ENCODE data around the gene C3orf38.
"Not testable (repeated sequence)": the region's sequence is repeated elsewhere in the genome, so short reads cannot be mapped to it uniquely, and the experiment has no call there.

C3orf38 gene

GRCh38 chr3:88149509-88150362, at the start of gene C3orf38:
Gene C3orf38, plus strand, starts transcription at chr3:88149959. Its CDS starts 94 bp downstream, at chr3:88150053.
- DNase-seq (ENCODE audit: low spot score) = peak; percentile 72

GRCh38 chr3:88101142-88101541, 48.6 kb upstream of the C3orf38 start:
- no peak for DNase-seq (ENCODE audit: low spot score)

DNA sequence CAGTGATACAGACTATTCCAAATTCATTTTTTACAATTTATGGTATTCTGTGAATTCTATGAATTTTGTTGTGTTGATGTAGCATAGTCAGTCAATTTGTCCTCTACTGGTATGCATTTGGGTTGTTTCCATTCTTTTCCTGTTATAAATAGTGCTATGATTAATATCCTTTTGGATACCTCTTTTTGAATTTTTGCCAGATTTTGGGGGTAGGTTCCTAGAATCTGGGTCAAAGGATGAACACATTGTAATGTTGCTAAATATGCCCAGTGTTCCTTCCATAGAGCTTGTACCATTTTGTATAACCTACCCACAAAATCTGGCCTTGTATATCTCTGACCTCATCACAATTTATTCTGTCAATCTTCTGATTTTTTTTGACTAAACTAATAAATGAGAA, 44.4 kb upstream of the C3orf38 start:
- DNase-seq (ENCODE audit: low spot score) = no peak

DNA sequence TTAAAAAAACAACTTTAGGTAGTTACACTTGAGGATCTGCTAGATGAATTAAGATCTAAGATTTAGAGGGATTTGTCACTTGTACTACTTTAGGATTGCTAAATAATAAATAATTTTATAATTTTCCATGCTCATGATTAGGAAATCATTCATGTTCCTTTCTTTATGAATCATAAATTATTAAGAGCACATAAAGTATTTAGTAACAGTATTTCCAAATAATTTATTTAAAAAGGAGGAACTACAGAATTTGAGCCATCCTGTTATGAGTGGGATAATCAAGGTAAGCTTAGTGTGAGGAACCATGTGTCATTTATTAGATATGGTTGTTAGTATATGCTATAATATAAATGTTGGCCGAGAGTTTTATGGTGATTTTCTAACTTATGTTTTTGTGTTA, 37.5 kb upstream of the C3orf38 start:
- no peak for DNase-seq (ENCODE audit: low spot score)

- peak; percentile 73 for DNase-seq (ENCODE audit: low spot score)
These were observed 36.2 kb upstream of the C3orf38 start for GRCh38 chr3:88113311-88114162.

DNA sequence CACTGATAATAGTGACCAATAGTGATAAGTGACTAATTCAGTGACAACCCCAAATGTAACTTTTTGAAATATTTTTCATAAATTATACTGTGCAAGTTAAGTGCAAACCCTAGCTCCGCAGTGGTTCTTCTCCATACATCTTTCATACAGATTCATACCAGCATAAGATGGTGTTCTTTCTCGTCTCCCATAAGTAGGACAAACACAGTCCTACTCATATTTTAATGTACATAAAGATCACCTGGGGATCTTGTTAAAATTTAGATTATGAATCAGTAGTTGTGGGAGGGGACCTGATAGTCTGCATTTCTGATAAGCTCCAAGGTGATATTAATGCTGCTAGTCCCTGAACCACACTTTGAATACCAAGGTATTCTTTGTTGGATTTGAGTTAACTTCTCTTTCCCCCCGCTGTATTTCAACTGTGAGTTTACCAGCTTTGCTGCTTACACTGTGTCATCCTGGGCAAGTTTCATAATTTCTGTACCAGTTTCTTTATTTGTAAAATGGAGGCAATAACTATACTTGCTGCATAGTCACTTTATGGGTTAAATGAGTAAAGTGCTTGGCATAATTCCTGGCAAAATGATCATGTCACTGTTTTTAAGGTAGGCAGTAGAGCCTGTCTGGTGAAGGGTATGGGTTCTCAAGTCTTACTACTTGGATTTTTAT, 34.7 kb upstream of the C3orf38 start:
- DNase-seq (ENCODE audit: low spot score) = no peak

- no peak for DNase-seq (ENCODE audit: low spot score)
These were observed 32.1 kb upstream of the C3orf38 start for GRCh38 chr3:88117683-88118082.

DNA sequence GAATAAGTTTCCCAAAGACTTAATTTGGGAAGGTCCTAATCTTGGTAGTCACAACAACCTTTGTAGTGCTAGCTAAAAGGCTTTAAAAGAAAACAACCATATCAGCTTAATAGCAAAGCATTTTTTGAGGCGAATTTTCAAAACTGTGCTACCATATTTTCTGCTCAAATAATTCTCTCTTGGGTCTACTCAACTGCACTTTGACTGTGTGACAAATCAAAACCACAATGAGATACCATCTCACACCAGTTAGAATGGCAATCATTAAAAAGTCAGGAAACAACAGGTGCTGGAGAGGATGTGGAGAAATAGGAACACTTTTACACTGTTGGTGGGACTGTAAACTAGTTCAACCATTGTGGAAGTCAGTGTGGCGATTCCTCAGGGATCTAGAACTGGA, 31.2 kb upstream of the C3orf38 start:
- DNase-seq (ENCODE audit: low spot score) = not testable (repeated sequence)

GRCh38 chr3:88123526-88123925, 26.2 kb upstream of the C3orf38 start:
- no peak for DNase-seq (ENCODE audit: low spot score)

- no peak for DNase-seq (ENCODE audit: low spot score)
These were observed 18.1 kb upstream of the C3orf38 start for GRCh38 chr3:88131695-88132094.

- no peak for DNase-seq (ENCODE audit: low spot score)
These were observed 16.9 kb upstream of the C3orf38 start for GRCh38 chr3:88132894-88133293.

DNA sequence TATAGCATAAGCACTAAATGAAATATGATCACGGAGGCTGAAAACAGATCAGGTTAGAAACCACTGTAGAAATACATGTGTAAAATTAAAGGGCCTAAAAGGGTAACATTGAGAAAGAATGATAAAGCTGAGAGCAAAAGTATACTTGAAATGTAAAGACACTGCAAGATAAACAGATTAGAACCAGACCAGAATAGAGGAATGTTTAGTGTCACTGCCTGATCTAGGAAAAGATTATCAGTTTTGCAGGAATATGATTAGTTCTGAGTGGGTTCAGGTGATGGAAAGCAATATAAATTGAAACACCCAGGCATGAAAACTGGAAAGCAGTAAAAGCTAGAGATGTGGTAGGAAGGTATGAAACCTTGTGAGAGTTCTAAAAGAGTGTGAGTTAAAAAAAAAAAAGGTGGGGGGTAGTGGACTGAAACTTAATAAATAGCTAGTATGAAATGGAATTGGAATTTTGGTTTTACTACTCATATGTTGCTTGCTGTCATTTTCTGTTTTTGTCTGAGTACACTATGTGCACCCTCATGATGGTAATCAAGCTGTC, 16.0 kb upstream of the C3orf38 start:
- no peak for DNase-seq (ENCODE audit: low spot score)

GRCh38 chr3:88137836-88138235, 11.9 kb upstream of the C3orf38 start:
- DNase-seq (ENCODE audit: low spot score) = no peak

DNA sequence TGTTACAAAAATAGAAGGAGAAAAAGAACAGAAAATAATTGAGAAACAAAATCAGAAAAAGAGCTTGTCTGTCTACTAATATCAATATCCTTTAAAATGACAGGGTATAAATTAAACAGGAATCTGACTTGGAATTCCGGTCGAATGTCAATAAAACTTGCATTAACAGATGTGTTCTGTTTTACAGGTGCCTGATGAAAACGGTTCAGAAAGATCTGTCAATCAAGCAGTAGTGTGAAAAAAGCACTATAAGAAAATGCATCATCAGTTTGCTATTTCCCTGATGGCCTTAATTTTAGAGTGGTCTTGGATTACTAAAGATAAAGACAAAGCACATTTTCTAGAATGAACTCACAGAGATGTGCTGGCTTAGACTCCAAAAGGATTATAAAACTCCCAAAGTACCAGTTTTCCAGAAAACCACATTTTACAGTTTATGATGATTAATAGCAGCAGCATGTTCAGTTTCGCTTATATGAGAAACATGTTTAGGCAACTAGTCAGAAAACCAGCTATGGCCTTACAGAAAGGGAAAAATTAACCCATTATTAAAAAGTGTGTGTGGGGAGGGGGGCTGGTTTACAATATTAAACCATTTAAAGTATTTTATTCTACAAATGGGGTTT, 8.2 kb upstream of the C3orf38 start:
- DNase-seq (ENCODE audit: low spot score) = no peak

GRCh38 chr3:88142094-88142624, 7.6 kb upstream of the C3orf38 start:
- DNase-seq (ENCODE audit: low spot score) = no peak

GRCh38 chr3:88147261-88147660, 2.5 kb upstream of the C3orf38 start:
- no peak for DNase-seq (ENCODE audit: low spot score)

DNA sequence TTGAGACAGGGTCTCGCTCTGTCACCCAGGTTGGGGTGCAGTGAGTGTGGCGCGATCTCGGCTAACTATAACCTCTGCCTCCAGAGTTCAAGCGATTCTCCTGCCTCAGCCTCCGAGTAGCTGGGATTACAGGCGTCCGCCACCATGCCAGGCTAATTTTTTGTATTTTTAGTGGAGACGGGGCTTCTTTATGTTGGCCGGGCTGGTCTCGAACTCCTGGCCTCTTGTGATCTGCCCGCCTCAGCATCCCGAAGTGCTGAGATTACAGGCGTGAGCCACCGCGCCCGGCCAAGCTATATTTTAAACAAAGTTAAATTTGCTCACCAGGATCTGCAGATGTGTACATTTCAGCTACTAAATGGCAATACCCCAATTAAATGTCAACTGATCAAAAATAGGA, 1.1 kb upstream of the C3orf38 start:
- DNase-seq (ENCODE audit: low spot score) = no peak

- DNase-seq (ENCODE audit: low spot score) = peak; percentile 17
These were observed 654 bp upstream of the C3orf38 start for GRCh38 chr3:88149101-88149508.

GRCh38 chr3:88150371-88150770, 612 bp downstream of the C3orf38 start:
- peak; percentile 50 for DNase-seq (ENCODE audit: low spot score)

GRCh38 chr3:88150806-88151205, 1.0 kb downstream of the C3orf38 start:
- DNase-seq (ENCODE audit: low spot score) = peak; percentile 43

DNA sequence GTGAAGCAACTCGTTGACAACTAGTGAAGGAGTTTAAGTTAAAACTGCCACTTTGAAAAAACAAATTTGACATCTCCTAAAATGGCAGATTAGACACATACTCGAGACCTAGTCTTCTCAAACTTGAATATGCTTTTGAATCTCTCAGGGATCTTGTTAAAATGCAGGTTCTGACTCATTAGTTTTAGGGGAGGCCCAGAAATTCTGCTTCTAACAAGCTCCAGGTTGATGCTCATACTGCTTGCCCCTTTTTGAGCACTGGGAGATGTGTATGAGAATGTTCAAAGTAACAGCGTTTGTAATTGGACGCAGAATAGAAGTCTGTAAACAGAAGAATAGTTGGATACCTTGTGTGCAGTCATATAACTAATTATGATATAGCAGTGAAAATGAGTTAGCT, 1.6 kb downstream of the C3orf38 start:
- peak; percentile 6 for DNase-seq (ENCODE audit: low spot score)

All from NAMALWA (cell line).